HG03442 (cell line): Measurements from ENCODE around the gene USP48.
"Not testable (repeated sequence)": the region's sequence is repeated elsewhere in the genome, so short reads cannot be mapped to it uniquely, and the experiment has no call there.

ENCODE experiments used
- ATAC-seq: cut with Tn5 transposase; IDR thresholded peaks from one replicate; pipeline ENCODE4 v1.9.1; 2021; ENCODE audit warnings: mild to moderate bottlenecking, moderate library complexity; ENCODE audit not compliant: unreplicated experiment

Gene USP48

GRCh38 chr1:21702780-21703179 lies 80.2 kb downstream of the USP48 start:
- ATAC-seq, result no peak

- ATAC-seq, result no peak
These were observed 81.5 kb downstream of the USP48 start for GRCh38 chr1:21701401-21701800.

DNA sequence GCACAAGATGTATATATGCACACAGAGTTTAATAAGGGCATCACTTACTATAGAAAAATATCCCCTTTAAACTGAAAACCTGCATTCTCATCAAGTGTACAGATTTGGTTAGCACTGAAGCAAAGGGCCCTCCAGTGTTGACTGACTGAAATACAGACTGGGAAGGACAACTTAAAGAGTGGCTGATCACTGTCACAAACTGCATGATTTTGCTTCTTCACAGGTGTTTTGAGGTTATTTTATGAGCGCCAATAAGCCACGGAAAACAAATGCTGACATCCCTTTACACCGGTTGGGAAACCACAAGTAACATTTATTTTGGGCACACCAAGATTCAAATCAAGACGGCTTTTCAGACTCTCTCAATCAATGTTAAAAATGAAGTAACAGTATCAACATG lies 82.9 kb downstream of the USP48 start:
- ATAC-seq, result no peak

GRCh38 chr1:21696931-21697330 lies 86.0 kb downstream of the USP48 start:
- no peak for ATAC-seq

GRCh38 chr1:21693732-21694131 lies 89.2 kb downstream of the USP48 start:
- ATAC-seq, result no peak

DNA sequence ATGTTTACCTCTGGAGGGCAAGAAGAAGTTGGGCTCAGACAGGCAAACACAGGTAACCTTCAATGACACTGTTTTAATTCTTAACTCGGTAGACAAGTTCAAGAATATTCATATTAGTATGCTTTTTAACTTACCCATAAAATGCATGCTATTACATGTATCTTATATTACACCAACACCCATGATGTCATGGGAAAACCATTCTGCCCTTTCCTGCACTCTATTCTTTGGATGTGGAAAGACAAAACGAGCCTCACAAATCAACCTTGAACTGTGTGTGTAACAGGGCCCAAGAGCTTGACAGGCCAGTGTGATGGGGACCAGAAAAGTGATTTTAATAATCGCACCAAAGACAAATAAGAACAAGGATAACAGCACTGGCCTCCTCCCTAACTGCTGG lies 91.2 kb downstream of the USP48 start:
- no peak for ATAC-seq

- no peak for ATAC-seq
These were observed 93.1 kb downstream of the USP48 start for GRCh38 chr1:21689661-21690372.

DNA sequence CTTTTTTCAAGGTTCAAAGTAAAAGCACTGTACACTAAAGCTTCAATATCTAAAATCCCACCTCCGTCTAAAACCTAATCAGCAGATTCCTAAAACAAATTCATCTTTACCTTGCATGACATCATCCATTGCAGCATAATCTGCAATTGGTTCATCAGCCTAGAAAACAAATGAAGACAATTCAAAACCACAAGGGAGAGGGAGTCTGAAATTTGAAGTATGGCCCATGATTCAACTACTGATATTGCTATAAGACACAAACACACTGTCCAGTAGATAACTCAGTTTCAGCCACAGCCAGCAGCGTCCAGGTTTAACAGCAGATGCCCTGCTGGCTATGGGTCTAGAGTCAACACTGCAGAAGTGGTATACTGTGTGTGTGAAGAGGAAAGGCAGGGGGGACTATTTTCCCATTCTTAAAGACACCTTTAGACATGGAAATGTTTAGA lies 95.8 kb downstream of the USP48 start:
- ATAC-seq, result no peak

DNA sequence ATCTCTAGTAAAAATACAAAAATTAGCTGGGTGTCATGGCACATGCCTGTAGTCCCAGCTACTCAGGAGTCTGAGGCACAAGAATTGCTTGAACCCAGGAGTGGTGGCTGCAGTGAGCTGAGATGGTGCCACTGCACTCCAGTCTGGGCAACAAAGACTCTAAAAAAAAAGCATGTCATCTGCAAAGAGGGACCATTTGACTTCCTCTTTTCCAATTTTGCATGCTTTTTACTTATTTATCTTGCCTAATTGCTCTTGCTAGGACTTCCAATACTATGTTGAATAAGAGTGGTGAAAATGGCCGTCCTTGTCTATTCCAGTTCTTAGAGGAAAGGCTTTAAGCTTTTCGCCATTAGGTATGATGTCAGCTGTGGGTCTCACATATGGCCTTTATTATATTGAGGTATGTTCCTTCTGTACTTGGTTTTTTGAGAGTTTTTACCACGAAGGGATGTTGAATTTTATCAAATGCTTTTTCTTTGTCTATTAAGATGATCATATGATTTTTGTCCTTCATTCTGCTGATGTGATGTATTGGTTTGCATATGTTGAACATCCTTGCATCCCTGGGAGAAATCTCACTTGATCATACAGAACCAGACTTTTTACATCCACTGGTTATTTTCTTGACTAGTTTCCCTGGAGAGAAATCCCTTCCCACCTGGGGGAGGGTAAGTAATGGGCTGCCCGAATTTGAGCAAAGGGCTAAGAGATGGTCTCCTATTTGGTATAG lies 96.8 kb downstream of the USP48 start:
- ATAC-seq, result no peak

DNA sequence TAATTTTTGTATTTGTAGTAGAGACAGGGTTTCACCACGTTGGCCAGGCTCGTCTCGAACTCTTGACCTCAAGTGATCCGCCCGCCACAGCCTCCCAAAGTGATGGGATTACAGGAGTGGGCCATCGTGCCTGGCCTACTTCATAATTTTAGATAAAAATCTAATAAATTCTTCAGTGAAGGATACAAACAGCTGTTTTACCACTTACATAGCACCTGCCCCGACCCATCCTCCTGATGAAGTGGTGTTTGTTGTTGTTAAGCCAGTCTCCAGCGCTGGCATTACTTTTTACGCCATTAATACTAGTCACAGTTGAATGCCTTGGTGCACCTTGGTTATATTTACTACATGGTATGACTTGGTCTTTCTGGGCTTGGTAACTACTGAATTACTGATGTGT lies 101.5 kb downstream of the USP48 start:
- no peak for ATAC-seq

DNA sequence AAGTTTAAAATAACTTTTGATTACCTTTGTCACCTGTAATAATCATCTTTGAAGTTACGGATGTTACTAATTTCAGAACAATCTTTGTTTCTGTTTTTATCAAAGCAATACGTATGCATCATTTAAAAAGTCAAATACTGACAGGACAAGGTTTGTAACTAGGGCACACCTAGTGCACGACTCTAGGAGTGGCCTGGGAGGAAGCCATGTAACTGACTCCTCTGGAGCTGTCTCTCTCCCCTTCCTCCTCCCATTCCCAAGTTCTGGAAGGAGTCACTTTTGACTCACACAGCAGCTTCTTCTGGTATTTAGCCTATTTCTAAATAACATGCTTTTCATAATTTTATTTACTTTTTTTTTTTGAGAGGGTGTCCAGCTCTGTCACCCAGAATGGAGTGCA lies 102.0 kb downstream of the USP48 start:
- ATAC-seq, result no peak

DNA sequence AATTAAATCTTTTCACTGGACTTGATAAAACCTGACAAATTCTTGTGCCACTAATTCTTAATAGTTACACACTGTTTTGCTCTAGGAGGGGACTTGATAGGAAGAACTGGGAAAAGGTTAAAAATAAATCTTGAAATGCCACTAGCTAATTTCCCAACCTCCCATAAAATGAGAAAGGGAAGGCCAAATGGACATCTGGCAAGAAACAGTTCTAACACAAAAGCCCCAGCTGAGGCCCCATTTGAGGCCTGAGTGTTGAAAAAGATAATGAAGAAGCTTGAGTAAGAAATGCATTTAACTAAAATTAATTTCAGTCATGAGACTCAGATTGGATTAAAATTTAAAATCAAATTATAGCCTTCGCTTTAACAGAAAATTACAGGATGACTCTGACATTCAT lies 102.6 kb downstream of the USP48 start:
- no peak for ATAC-seq

- no peak for ATAC-seq
These were observed 105.8 kb downstream of the USP48 start for GRCh38 chr1:21677168-21677567.

DNA sequence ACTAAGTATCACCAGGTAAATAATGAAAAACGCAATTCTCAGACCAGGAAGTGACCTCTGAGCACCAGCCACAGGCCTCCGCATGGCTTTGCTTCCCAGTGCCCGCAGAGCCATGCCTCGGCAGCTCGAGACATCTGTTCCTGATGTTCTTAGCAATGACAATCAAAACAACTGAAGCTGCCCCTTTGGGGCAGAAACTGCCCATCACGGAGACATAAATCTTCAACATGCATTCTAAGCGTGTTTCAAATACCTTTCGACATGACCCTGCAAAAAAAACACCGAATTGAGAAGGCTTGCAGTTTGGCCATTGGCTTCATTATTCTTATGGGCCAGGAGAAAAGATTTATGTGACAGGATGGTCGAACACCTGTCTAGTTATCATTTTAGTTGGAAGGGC lies 108.0 kb downstream of the USP48 start:
- ATAC-seq, result no peak

DNA sequence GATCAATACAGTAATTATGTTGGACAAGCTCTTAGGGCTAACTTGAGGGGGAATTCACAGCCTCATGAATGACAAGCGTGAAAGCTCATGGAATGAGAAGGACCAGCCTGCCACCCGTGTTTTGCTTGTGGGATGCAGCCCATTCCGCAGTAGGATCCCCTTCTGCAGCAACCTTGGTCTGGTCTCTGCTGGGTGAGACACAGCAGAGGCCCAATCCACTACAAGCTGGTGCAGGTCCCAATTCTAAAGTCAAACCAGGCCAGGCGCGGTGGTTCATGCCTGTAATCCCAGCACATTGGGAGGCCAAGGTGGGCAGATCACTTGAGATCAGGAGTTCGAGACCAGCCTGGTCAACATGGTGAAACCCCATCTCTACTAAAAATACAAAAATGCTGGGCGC lies 109.1 kb downstream of the USP48 start:
- ATAC-seq, result not testable (repeated sequence)

- ATAC-seq, result no peak
These were observed 109.6 kb downstream of the USP48 start for GRCh38 chr1:21673277-21673780.

DNA sequence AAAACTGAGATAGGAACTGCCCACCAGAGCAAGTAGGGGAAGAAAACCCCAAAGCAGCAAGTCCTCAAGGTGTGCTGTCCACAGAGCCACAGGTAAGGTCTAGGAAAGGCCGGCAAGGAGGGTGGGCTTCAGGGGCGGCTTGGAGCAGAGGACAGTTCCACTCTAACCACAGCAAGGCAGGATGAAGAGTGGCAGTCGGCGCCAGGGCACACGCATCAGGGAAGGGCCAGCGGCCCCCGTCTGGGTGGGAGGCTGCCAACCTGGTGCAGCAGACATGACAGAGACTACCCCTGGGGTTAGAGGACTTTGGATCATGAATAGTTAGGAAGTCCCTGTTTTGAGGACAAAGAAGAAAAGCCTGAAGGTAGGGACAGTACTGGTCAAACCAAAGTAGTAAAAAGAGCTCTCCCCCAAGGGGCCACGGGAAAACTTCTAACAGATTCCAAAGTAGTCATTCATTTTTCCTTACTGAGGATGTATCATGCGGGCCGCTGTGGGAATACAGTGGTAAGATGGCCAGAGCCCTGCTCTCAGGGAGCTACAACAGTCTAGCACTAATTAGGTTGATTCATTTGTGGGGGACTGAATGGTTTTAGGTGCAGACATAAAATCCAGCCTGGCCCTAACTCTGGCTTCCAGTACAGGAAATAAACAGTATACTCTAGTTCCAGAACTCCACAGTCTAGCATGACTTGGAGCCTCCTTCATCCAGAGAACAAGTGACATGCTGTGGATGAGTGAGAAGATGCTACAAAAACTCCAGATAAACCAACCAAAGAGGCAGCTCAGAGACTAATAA lies 110.3 kb downstream of the USP48 start:
- ATAC-seq, result no peak

GRCh38 chr1:21671915-21672314 lies 111.0 kb downstream of the USP48 start:
- no peak for ATAC-seq

DNA sequence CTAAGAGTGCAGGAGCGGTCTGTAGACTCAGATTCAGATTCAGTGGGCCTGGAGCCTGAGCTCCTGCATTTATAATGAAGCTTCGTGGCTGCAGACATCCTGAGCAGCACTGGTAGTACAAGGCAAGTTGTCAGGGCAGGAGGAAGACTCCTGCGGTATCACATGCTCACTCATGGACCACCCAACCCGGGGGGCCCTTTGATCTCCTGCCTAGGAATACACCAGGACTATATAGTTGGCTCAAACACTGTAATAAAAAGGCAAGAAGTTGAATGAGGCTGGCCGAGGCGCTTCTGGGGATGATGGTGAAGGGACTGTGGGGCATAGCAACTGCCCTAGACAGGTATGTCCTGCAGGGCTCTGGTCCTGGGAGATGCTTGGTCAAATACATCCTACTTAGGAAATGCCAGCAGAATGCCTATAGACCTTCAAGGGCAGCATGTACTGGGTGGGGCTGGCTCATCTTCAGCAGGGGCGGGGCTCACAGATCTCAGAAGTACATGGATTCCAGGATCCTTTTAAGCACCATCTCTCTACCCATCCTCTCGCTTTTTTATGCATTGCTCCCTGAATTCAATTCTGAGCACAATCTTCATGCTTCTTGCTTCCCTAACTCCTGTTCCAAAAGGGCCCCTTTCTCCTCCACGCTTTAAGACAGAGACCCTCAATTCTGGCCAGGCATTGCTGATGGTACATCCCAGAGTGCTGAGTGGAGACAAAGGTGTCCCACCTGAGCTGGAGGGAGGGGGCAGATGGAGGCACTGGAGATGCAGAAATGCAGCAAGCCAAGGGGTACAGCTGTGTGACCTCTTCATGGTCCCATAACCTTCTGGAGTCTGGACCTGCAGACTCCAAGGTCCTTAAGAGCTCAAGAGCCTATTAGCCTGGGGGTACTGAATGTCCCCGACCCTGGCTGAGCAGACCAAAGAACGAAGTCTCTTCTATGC lies 111.7 kb downstream of the USP48 start:
- ATAC-seq, result no peak
